Subcutaneous adipose tissue (tissue), 4 donors: ENCODE data around the gene LTC4S. TPM values are rescaled to one million over a fixed set of nuclear protein-coding genes. Genes with fewer than 3 reads are reported as not detected.

Source experiments
- total RNA-seq, 4 donors: library from RNA; depleted of rRNA; stranded (reverse); fragments of >200 nt; gene quantifications; one replicate each; pipeline ENCODE4 v1.1.0, GENCODE V29; 2016
- TF ChIP-seq, protein P1 (sequence below): fragments of 450-650 bp; IDR thresholded peaks from one replicate; pipeline ENCODE4 v1.5.1; 2016; ENCODE audit warnings: low read depth, mild to moderate bottlenecking, control low read depth, antibody characterized with exemption, moderate library complexity

The LTC4S gene
- total RNA-seq, 4 donors from 2014 or later, result 2.7 to 8.8 (median 7.0) TPM; not detected in 1

DNA sequence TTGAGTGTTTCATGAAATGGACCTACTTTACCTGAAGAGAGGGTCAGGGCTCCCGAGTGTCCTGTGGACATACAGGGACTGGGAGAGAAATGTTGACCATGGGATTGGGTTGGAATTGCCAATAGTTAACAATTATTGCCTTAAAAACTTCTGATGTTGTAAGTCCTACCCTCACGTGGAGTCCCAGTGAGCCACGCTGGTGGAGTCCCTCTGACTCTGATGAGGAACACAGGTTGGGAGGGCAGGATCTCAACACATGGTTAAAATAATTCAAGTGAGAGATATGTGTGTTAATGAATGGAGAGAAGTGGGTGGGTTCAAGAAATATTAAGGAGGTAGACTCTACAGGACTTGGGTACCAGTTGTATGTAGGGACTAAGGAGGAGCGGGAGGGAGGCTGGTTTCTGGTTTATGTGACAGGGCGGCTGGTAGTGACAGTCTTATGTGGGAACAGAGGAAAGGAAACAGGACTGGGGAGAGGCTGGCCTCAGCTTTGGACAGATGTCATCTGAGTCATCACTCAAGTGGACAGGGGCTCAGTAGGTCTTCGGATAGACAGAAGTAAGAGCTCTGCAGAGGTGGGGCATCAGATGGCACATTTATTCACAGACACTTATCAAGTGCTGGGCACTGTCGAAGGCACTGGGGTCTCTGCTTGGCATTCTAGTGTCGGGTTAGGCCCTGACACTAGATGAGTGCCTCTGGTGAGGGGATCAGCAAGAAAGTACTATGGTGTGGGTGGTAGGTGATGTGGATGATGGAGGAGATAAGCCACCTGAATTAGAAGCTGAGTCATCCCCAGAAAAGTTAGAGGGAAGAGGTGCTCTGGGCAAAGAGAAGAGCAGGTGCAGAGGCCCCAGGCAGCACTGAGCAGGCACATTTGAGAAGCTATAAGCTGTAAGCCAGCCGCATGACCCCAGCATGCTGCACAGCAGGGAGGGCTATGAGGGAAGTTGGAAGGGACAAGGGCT is 33.9 kb upstream of the LTC4S start:
- TF ChIP-seq, protein P1, sequence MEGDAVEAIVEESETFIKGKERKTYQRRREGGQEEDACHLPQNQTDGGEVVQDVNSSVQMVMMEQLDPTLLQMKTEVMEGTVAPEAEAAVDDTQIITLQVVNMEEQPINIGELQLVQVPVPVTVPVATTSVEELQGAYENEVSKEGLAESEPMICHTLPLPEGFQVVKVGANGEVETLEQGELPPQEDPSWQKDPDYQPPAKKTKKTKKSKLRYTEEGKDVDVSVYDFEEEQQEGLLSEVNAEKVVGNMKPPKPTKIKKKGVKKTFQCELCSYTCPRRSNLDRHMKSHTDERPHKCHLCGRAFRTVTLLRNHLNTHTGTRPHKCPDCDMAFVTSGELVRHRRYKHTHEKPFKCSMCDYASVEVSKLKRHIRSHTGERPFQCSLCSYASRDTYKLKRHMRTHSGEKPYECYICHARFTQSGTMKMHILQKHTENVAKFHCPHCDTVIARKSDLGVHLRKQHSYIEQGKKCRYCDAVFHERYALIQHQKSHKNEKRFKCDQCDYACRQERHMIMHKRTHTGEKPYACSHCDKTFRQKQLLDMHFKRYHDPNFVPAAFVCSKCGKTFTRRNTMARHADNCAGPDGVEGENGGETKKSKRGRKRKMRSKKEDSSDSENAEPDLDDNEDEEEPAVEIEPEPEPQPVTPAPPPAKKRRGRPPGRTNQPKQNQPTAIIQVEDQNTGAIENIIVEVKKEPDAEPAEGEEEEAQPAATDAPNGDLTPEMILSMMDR, result no peak

DNA sequence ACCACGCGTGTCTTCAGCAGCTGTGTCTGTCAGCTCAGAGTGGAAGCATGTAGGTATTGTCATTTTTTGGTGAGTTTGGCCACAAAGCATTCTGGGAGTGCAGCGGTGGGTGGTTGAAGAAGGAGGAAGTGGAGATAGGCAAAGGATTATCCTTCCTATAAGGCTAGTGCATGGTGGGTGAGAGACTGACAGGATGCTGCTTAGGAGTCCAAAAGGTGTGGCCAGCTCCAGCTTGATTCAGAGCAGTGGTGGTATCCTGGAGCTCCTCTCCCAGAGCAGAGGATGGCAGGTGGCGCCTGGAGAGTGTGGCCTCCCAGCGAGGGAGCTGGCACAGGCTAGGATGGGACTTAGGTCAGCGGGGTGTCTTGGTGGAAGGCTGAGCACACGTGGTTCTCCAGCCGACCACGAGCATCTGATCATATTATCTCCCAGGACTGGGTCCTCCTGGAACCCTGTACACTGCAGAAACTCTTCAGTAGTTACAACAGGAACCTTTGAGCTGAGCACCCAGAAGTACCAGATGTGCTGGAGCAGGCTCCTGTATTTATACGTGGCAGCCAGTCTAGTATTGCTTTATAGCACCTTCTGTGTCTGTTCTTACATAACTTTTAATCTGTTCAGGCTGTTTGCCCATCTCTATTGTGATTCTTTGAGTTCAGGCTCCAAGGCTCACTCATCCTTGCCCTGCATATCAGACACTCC is 31.6 kb upstream of the LTC4S start:
- TF ChIP-seq, protein P1, result no peak

DNA sequence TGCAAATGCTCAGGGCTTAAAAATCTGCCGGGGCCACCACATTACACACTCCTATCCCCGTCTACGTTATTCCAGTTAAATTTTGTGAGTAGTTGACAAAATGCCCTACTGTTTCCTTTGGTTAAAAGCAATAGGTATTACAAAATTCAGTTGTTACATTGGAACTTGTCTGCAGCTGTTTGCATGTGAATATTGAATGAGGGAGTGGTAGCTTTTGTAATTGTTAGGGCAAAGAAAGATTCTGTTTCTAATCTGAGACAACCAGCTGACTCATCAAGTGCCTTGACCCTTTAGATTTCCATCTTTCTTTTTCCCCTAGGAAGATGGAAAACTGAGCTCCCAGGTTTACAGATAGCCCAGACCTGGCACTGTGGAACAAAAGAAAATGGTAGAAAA is 31.0 kb upstream of the LTC4S start:
- TF ChIP-seq, protein P1, result no peak

DNA sequence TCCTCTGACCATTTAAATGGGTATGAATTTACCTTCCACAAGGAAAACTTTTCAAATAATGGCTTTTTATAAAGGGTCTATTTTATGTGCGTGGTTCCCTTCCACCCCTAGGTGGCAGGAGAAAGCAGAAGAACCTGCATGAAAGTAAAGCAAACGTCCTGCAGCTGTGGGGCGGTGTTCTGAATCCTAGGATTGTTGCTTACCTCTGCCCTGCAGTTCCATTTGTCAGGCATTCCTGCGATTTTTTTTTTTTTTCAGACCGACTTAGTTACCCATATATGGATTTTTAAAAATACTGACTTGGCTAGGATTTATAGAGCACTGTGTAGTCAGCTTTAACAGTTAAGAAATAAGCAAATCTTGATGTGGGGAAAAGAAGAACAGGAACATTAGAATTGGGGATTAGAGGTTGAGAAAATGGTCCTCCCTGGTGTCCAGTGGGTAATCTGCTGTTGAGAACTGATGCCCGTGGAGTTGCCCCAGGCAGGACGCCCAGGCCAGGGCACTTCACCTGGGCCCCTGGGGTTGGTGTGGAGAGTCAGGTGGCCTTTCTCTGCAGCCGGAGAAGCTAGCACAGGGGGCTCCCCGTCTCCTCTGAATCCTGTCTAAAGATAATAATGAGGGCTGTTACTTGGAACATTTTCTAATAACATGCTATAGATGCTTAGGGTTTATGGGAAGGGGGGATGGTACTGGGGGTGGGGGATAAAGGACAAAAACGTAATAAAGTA is 30.4 kb upstream of the LTC4S start:
- TF ChIP-seq, protein P1, result no peak

DNA sequence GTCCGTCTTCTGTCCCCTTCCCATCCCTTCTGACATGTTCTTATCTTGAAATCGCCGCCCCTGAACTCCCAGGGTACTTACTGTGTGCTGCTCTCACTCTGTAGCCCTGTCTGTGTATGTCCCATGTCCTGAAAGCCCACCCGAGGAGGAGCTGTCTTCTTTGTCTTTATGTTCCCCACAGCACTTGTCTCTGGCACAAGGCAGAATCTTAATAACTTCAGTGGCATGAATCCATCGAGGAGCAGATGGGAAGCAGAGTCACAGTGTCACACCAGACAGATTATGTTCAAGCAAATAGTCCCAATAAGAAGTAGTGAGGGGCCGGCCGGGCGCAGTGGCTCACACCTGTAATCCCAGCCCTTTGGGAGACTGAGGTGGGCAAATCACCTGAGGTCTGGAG is 29.7 kb upstream of the LTC4S start:
- TF ChIP-seq, protein P1, result no peak

DNA sequence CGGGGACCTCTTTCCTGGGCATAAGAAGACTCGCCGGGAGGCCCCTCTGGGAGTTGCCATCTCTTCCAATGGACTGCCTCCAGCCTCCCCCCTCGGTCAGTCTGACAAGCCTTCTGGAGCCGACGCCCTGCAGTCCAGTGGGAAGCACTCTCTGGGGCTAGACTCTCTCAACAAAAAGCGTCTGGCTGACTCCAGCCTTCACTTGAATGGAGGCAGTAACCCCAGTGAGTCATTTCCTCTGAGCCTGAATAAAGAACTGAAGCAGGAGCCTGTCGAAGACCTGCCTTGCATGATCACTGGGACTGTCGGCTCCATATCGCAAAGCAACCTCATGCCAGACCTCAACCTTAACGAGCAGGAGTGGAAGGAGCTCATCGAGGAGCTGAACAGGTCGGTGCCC is 28.4 kb upstream of the LTC4S start:
- TF ChIP-seq, protein P1, result no peak
